ENCODE measurements around the gene DEPDC5.

- TF ChIP-seq FOXP2 (optimal IDR thresholded peaks at IDR 0.05; ENCODE audit: borderline replicate concordance, extremely low read depth, extremely low read length, insufficient read depth) = no peak
- TF ChIP-seq POLR2AphosphoS5 (IDR thresholded peaks at IDR 0.05; ENCODE audit: low read depth, low read length) = no peak
- TF ChIP-seq TAF1 (IDR thresholded peaks at IDR 0.05; ENCODE audit: borderline replicate concordance, insufficient read depth, low read length) = no peak
- no peak for TF ChIP-seq SIN3A (IDR thresholded peaks at IDR 0.05; ENCODE audit: borderline replicate concordance, insufficient read depth, low read length)
- TF ChIP-seq REST (IDR thresholded peaks at IDR 0.05; ENCODE audit: insufficient read depth in 1 of 2, low read depth in 2 of 2, low read length in 2 of 2) = no peak
Measured at GRCh38 chr22:31937341-31937740, 183.5 kb downstream of the DEPDC5 start.
